Mesenchymal stem cell (in vitro differentiated cells and primary cell): ENCODE measurements around the gene BACE1-AS.

Experiments used
- DNase-seq: peaks from one replicate; pipeline ENCODE4 v3.0.0-alpha.2; 2013
- H2AFZ ChIP-seq: one replicate; pipeline ENCODE4 v1.6.1; 2013; ENCODE audit warnings: low read depth, mild to moderate bottlenecking, control low read depth, inconsistent platforms, low read length, moderate library complexity
- H2AK5ac ChIP-seq: 2 replicates; pipeline ENCODE4 v1.6.1; 2013; ENCODE audit warnings: low read length, moderate library complexity, mild to moderate bottlenecking, inconsistent platforms; ENCODE audit not compliant: severe bottlenecking
- H2BK120ac ChIP-seq: one replicate; pipeline ENCODE4 v1.6.1; 2013; ENCODE audit warnings: low read depth, mild to moderate bottlenecking, inconsistent platforms, low read length, moderate library complexity
- H2BK12ac ChIP-seq, 2 experiments: one replicate each; pipeline ENCODE4 v1.6.1; 2013; ENCODE audit warnings: inconsistent platforms in 2 of 2, low read length in 2 of 2, mild to moderate bottlenecking in 2 of 2, moderate library complexity in 2 of 2, control low read depth in 1 of 2
- H2BK15ac ChIP-seq: one replicate; pipeline ENCODE4 v1.6.1; 2013; ENCODE audit warnings: mild to moderate bottlenecking, low read depth, inconsistent platforms; ENCODE audit not compliant: poor library complexity, severe bottlenecking
- H2BK5ac ChIP-seq: 2 replicates; pipeline ENCODE4 v1.6.1; 2013; ENCODE audit warnings: low read depth, mild to moderate bottlenecking, low read length, control low read depth, inconsistent platforms; ENCODE audit not compliant: poor library complexity, severe bottlenecking
- H3K14ac ChIP-seq, 2 experiments: one replicate each; pipeline ENCODE4 v1.6.1; 2013; ENCODE audit warnings: inconsistent platforms in 2 of 2, low read length in 2 of 2, control low read depth in 1 of 2, mild to moderate bottlenecking in 1 of 2, moderate library complexity in 1 of 2
- H3K18ac ChIP-seq, 2 experiments: one replicate each; pipeline ENCODE4 v1.6.1; 2013; ENCODE audit warnings: inconsistent platforms in 2 of 2, low read length in 2 of 2, control low read depth in 1 of 2, low read depth in 1 of 2, mild to moderate bottlenecking in 1 of 2
- H3K23ac ChIP-seq, 2 experiments: one replicate each; pipeline ENCODE4 v1.6.1; 2013; ENCODE audit warnings: inconsistent platforms in 2 of 2, low read length in 2 of 2, mild to moderate bottlenecking in 2 of 2, moderate library complexity in 2 of 2, control low read depth in 1 of 2
- H3K27ac ChIP-seq: 2 replicates; pipeline ENCODE4 v1.5.1; 2013; ENCODE audit warnings: mild to moderate bottlenecking, moderate library complexity, low read length, control low read depth, inconsistent platforms; ENCODE audit not compliant: poor library complexity, severe bottlenecking
- H3K27me3 ChIP-seq, 2 experiments: 2 replicates each; pipeline versions ENCODE4 v1.6.1 to v1.7.0; 2013; ENCODE audit warnings: low read length in 2 of 2, mild to moderate bottlenecking in 2 of 2, moderate library complexity in 2 of 2, control low read depth in 1 of 2, inconsistent platforms in 1 of 2; ENCODE audit not compliant: control insufficient read depth in 1 of 2, insufficient read depth in 1 of 2
- H3K36me3 ChIP-seq, 2 experiments: 2 replicates each; pipeline versions ENCODE4 v1.6.1 to v1.7.0; 2013; ENCODE audit warnings: low read length in 2 of 2, control low read depth in 1 of 2, inconsistent platforms in 1 of 2, low read depth in 1 of 2, mild to moderate bottlenecking in 1 of 2; ENCODE audit not compliant: insufficient read depth in 2 of 2, control insufficient read depth in 1 of 2
- H3K4ac ChIP-seq, 2 experiments: one replicate each; pipeline ENCODE4 v1.6.1; 2013; ENCODE audit warnings: inconsistent platforms in 2 of 2, low read length in 2 of 2, mild to moderate bottlenecking in 2 of 2, moderate library complexity in 2 of 2, control low read depth in 1 of 2, low read depth in 1 of 2
- H3K4me1 ChIP-seq: 2 replicates; pipeline ENCODE4 v1.6.1; 2013; ENCODE audit warnings: low read depth, low read length, control low read depth; ENCODE audit not compliant: control insufficient read depth, insufficient read depth
- H3K4me2 ChIP-seq: 2 replicates; pipeline ENCODE4 v1.6.1; 2013; ENCODE audit warnings: low read length, mild to moderate bottlenecking, inconsistent platforms; ENCODE audit not compliant: poor library complexity, severe bottlenecking
- H3K4me3 ChIP-seq, 2 experiments: 2 replicates each; pipeline versions ENCODE4 v1.5.1 to v1.7.0; 2013; ENCODE audit warnings: low read length in 2 of 2, mild to moderate bottlenecking in 2 of 2, control low read depth in 1 of 2, low read depth in 1 of 2; ENCODE audit not compliant: insufficient read depth in 1 of 2
- H3K79me1 ChIP-seq: replicated peaks from 2 replicates; pipeline ENCODE4 v1.6.1; 2013; ENCODE audit warnings: mild to moderate bottlenecking, control low read depth, low read length, inconsistent platforms; ENCODE audit not compliant: poor library complexity, severe bottlenecking
- H3K9ac ChIP-seq: 2 replicates; pipeline ENCODE4 v1.7.0; 2013; ENCODE audit warnings: mild to moderate bottlenecking, low read length, moderate library complexity
- H3K9me3 ChIP-seq: 2 replicates; pipeline ENCODE4 v1.7.0; 2013; ENCODE audit warnings: mild to moderate bottlenecking, low read length; ENCODE audit not compliant: control insufficient read depth
- H4K8ac ChIP-seq: one replicate; pipeline ENCODE4 v1.6.1; 2013; ENCODE audit warnings: inconsistent platforms, mild to moderate bottlenecking, low read length, moderate library complexity
- H4K91ac ChIP-seq: one replicate; pipeline ENCODE4 v1.6.1; 2013; ENCODE audit warnings: mild to moderate bottlenecking, low read length, inconsistent platforms
- WGBS: methylation state at CpG from one replicate; pipeline ENCODE4 v1.1.7; 2013; ENCODE audit warnings: mixed read lengths; 5-methylcytosine and 5-hydroxymethylcytosine counted together

Gene BACE1-AS

GRCh38 chr11:117300283-117300663 lies 9.1 kb downstream of the BACE1-AS start:
- Histone ChIP-seq H2BK15ac (no peak overlapping the region), H3K9me3 (no peaks in the 10 kb centered on the region), H3K14ac (peak overlapping the region in 1 of 2 experiments; percentile 11), H3K9ac (peak overlapping the region; percentile 7), H3K27ac (peak overlapping the region; percentile 79), H3K4ac (no peak overlapping the region), H4K8ac (peak overlapping the region; percentile 1), H3K23ac (no peak overlapping the region), H3K4me1 (peaks cover 21% of the 10 kb centered on the region), H3K4me3 (no peak overlapping the region), H2AFZ (no peak overlapping the region), H3K4me2 (no peak overlapping the region), H2AK5ac (no peak overlapping the region), H3K18ac (peak overlapping the region in 1 of 2 experiments; percentile 54), H2BK5ac (no peak overlapping the region), H2BK120ac (no peak overlapping the region), H3K27me3 (no peaks in the 10 kb centered on the region), H3K79me1 (peaks cover 12% of the 10 kb centered on the region), H4K91ac (peak overlapping the region; percentile 19), H3K36me3 (peaks cover 12 to 24% of the 10 kb centered on the region in 2 experiments), H2BK12ac (no peak overlapping the region)
- peak; percentile 45 for DNase-seq
- WGBS, result 42% methylated on average over 17 of the region's 17 CpGs

- no peak overlapping the region for H2BK15ac ChIP-seq
- H3K79me1 ChIP-seq, result peaks cover 12% of the 10 kb centered on the region
- peaks cover 21% of the 10 kb centered on the region for H3K4me1 ChIP-seq
- H3K27me3 ChIP-seq, result no peaks in the 10 kb centered on the region
- 93% methylated on average over 5 of the region's 5 CpGs for WGBS
- H3K9ac ChIP-seq, result peak overlapping the region; percentile 7
- H2AK5ac ChIP-seq, result no peak overlapping the region
- H4K8ac ChIP-seq, result no peak overlapping the region
- H2BK120ac ChIP-seq, result no peak overlapping the region
- H3K36me3 ChIP-seq, result peaks cover 8 to 19% of the 10 kb centered on the region in 2 experiments
- DNase-seq, result no peak
- H4K91ac ChIP-seq, result no peak overlapping the region
- no peak overlapping the region for H3K4me3 ChIP-seq
- H3K4me2 ChIP-seq, result no peak overlapping the region
- no peak overlapping the region for H3K23ac ChIP-seq
- H3K18ac ChIP-seq, result peak overlapping the region in 1 of 2 experiments; percentile 54
- H2BK12ac ChIP-seq, result no peak overlapping the region
- H2BK5ac ChIP-seq, result no peak overlapping the region
- H3K27ac ChIP-seq, result no peak overlapping the region
- no peak overlapping the region for H2AFZ ChIP-seq
- H3K14ac ChIP-seq, result no peak overlapping the region
- H3K9me3 ChIP-seq, result no peaks in the 10 kb centered on the region
- no peak overlapping the region for H3K4ac ChIP-seq
Observed at GRCh38 chr11:117300773-117301172, 9.6 kb downstream of the BACE1-AS start.

DNA sequence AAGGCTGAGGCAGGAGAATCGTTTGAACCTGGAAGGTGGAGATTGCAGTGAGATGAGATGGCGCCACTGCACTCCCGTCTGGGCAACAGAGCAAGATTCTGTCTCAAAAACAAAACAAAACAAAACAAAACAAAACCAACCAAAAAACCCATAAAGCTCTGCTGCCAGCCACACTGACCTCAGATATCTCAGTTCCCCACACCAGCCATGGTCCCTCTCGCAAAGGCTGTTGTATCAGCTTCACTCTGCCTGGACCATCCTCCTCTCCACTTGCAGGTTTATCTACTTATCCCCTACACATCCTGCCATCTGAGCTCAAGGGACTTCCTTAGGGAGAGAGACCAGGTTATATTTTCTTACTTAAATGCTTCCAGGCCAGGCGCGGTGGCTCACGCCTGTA lies 11.1 kb downstream of the BACE1-AS start:
- H4K91ac ChIP-seq, result no peak overlapping the region
- no peak overlapping the region for H3K14ac ChIP-seq
- no peak overlapping the region for H2BK12ac ChIP-seq
- H3K36me3 ChIP-seq, result peaks cover 9 to 19% of the 10 kb centered on the region in 2 experiments
- H2BK5ac ChIP-seq, result no peak overlapping the region
- no peak overlapping the region for H3K23ac ChIP-seq
- DNase-seq, result no peak
- 94% methylated on average over 7 of the region's 7 CpGs for WGBS
- no peak overlapping the region for H3K4me3 ChIP-seq
- peaks cover 9% of the 10 kb centered on the region for H3K79me1 ChIP-seq
- H3K9me3 ChIP-seq, result no peaks in the 10 kb centered on the region
- no peak overlapping the region for H3K4me2 ChIP-seq
- H2AFZ ChIP-seq, result no peak overlapping the region
- H2AK5ac ChIP-seq, result no peak overlapping the region
- no peak overlapping the region for H2BK120ac ChIP-seq
- no peak overlapping the region for H3K18ac ChIP-seq
- H3K27me3 ChIP-seq, result no peaks in the 10 kb centered on the region
- no peak overlapping the region for H4K8ac ChIP-seq
- no peak overlapping the region for H3K27ac ChIP-seq
- no peak overlapping the region for H2BK15ac ChIP-seq
- no peak overlapping the region for H3K4ac ChIP-seq
- peaks cover 21% of the 10 kb centered on the region for H3K4me1 ChIP-seq
- no peak overlapping the region for H3K9ac ChIP-seq

DNA sequence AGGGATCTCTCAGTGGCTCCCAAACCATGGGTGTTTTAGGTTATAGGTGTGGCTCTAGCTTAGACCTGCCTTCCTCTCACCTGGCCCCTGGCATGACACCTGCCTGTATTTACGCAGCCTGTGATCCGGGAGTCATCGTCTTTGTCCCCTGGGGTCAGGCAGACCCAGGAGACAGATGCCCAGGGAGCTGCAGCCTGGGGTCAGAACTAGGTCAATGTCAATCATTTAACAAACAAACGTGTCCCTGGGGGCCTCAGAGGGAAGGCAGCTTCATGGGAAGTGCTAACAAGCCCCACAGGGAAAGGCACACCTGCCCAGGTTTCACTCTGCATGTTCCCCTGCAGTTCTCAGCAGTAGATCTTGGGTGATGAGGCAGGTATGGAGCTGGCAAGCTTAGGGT lies 12.0 kb downstream of the BACE1-AS start:
- DNase-seq, result no peak
- 84% methylated on average over 4 of the region's 4 CpGs for WGBS
- no peak overlapping the region for H2BK5ac ChIP-seq

More for the DNA sequence above, 12.0 kb downstream of the BACE1-AS start:
- peaks cover 9 to 19% of the 10 kb centered on the region in 2 experiments for H3K36me3 ChIP-seq
- H3K79me1 ChIP-seq, result peaks cover 10% of the 10 kb centered on the region
- no peak overlapping the region for H3K4me3 ChIP-seq
- no peak overlapping the region for H3K4me2 ChIP-seq
- no peak overlapping the region for H3K27ac ChIP-seq
- no peak overlapping the region for H2BK120ac ChIP-seq
- no peaks in the 10 kb centered on the region for H3K27me3 ChIP-seq
- no peak overlapping the region for H3K9ac ChIP-seq
- no peak overlapping the region for H2AK5ac ChIP-seq
- peaks cover 21% of the 10 kb centered on the region for H3K4me1 ChIP-seq
- H3K23ac ChIP-seq, result peak overlapping the region in 1 of 2 experiments; percentile 1
- H2BK15ac ChIP-seq, result no peak overlapping the region
- no peak overlapping the region for H3K14ac ChIP-seq
- H2AFZ ChIP-seq, result no peak overlapping the region
- H3K18ac ChIP-seq, result no peak overlapping the region
- H4K8ac ChIP-seq, result no peak overlapping the region
- no peaks in the 10 kb centered on the region for H3K9me3 ChIP-seq
- H2BK12ac ChIP-seq, result no peak overlapping the region
- H4K91ac ChIP-seq, result no peak overlapping the region
- no peak overlapping the region for H3K4ac ChIP-seq
